Spinal cord (tissue), 10 donors: ENCODE measurements around the gene DIRAS3. TPM values are rescaled to one million over a fixed set of nuclear protein-coding genes. Genes with fewer than 3 reads are reported as not detected.
A peak's percentile ranks its signal among the peaks of the same experiment; 100 is the strongest.
"Not testable (repeated sequence)": the region's sequence is repeated elsewhere in the genome, so short reads cannot be mapped to it uniquely, and the experiment has no call there.

Experiments
- DNase-seq, 6 donors: peaks; one replicate each; pipeline versions ENCODE4 v3.0.0 to v3.0.0-alpha.2; 2013 to 2015; ENCODE audit warnings: low spot score in 6 of 6, low read depth in 4 of 6
- H3K27ac ChIP-seq: one replicate; pipeline ENCODE4 v1.5.1; 2013; ENCODE audit warnings: low read depth, low read length, control low read depth
- H3K27me3 ChIP-seq: one replicate; pipeline ENCODE4 v1.6.1; 2013; ENCODE audit warnings: low read length; ENCODE audit not compliant: control insufficient read depth, insufficient read depth
- H3K36me3 ChIP-seq: one replicate; pipeline ENCODE4 v1.6.1; 2013; ENCODE audit warnings: low read length; ENCODE audit not compliant: control insufficient read depth, insufficient read depth
- H3K4me1 ChIP-seq: one replicate; pipeline ENCODE4 v1.6.1; 2013; ENCODE audit warnings: low read length; ENCODE audit not compliant: control insufficient read depth, insufficient read depth
- H3K4me3 ChIP-seq: one replicate; pipeline ENCODE4 v1.5.1; 2013; ENCODE audit warnings: low read depth, low read length, control low read depth
- H3K9me3 ChIP-seq: one replicate; pipeline ENCODE4 v1.6.1; 2013; ENCODE audit warnings: low read length; ENCODE audit not compliant: control insufficient read depth, insufficient read depth
- WGBS: methylation state at CpG from one replicate; pipeline ENCODE4 v1.1.5; 2013; ENCODE audit warnings: missing lambda C conversion rate; ENCODE audit not compliant: insufficient coverage; 5-methylcytosine and 5-hydroxymethylcytosine counted together
- polyA plus RNA-seq, 2 donors: library from polyadenylated mRNA; unstranded; fragments of 120-200 nt; gene quantifications; one replicate each; pipeline ENCODE4 v1.2.1, GENCODE V29; 2013; ENCODE audit not compliant: insufficient read length in 2 of 2
- total RNA-seq, 2 donors: library from RNA; depleted of rRNA in 1 of 2; stranded (reverse); fragments of 120-200 nt in 1 of 2; fragments of >200 nt in 1 of 2; gene quantifications; one replicate each; pipeline versions ENCODE4 v1.2.3 to v1.2.4, GENCODE V29; 2013 to 2014
- donor health status: healthy.

Gene DIRAS3
- total and polyA plus RNA-seq, 4 donors, result 3.6 to 17.2 (median 10.4) TPM

- H3K36me3 ChIP-seq, H3K27ac ChIP-seq, DNase-seq, H3K4me3 ChIP-seq, H3K4me1 ChIP-seq, H3K27me3 ChIP-seq, H3K9me3 ChIP-seq: not testable (repeated sequence)
- no CpG with 5 or more reads among the region's 6 CpGs for WGBS
These were observed 7.6 kb upstream of the DIRAS3 start for GRCh38 chr1:68058053-68058452.

DNA sequence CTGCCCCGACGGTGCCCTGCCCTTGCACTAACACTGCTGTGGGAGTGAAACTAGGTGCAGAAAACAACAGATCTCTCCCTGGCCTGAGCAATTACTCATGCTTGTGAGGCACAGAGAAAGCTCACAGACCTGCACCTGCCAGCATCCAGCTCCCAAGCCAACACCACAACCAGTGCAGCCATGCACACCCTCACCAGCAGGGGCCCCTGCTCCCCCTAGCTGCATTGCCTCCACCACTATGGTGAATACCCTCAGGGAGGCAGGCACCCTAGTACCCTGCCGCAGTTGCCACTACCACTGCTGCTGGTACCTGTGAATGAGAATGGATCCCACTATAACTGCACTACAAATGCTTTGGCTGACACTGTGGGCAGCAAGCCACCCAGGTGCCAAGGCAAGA, 7.1 kb upstream of the DIRAS3 start:
- 89% methylated on average over 2 of the region's 3 CpGs for WGBS
- no peaks in the 10 kb centered on the region for H3K36me3 ChIP-seq
- H3K9me3 ChIP-seq, result peaks cover 1% of the 10 kb centered on the region

DNA sequence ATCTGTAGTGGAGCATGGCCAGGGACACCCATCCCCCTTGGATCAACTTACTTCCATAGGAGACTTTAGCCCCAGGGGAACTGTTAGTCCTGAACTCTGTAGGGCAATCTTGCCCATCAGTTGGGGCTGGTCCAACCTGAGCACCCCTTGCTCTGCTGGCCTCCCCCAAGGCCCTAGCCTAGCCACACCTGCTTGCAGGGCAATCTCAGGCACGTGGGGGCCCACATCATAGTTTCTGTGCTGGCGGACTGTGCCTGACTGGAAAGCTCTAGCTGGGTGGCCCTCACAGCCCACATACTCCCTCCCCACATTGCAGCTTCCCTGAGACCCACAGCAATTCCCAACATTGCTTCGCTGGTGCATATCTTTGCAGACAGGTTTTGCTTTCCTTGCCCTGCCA, 6.6 kb upstream of the DIRAS3 start:
- no peak for DNase-seq
- peaks cover 1% of the 10 kb centered on the region for H3K9me3 ChIP-seq
- no peaks in the 10 kb centered on the region for H3K36me3 ChIP-seq
- no peak overlapping the region for H3K27ac ChIP-seq
- no peaks in the 10 kb centered on the region for H3K4me1 ChIP-seq
- H3K27me3 ChIP-seq, result no peaks in the 10 kb centered on the region
- H3K4me3 ChIP-seq, result no peak overlapping the region
- 95% methylated on average over 3 of the region's 3 CpGs for WGBS

More for the DNA sequence above, 7.1 kb upstream of the DIRAS3 start:
- no peak overlapping the region for H3K27ac ChIP-seq
- H3K27me3 ChIP-seq, result no peaks in the 10 kb centered on the region
- H3K4me3 ChIP-seq, result no peak overlapping the region
- no peak for DNase-seq
- H3K4me1 ChIP-seq, result no peaks in the 10 kb centered on the region

DNA sequence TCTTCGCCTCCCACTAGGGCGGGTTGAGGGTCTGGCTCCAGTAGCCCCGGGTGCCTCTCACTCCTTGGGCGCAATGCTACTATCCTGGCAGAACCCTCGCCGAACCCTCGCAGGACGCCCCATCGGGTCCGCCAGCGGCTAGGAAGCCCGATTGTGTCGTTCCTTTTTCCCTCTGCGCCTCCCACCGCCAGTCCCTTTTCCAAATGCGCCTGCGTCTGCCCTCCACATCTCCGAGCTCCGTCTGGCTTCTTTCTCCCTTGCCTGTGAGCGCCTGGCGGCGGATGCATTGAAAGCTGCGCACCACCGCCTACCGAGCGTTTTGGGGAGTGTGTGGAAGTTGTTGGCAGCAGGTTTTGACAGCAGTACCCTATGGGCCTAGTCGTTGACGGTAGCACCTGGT, 1.0 kb upstream of the DIRAS3 start:
- 43% methylated on average over 21 of the region's 28 CpGs for WGBS
- Histone ChIP-seq H3K27me3 (peaks cover 6% of the 10 kb centered on the region), H3K36me3 (peaks cover 5% of the 10 kb centered on the region), H3K9me3 (no peaks in the 10 kb centered on the region), H3K4me3 (peak overlapping the region; percentile 42), H3K4me1 (peaks cover 3% of the 10 kb centered on the region), H3K27ac (no peak overlapping the region)
- DNase-seq, result peak in 5 of 6 donors; percentile 24 to 90 (median 42)

- WGBS, result 92% methylated on average over 2 of the region's 3 CpGs
- no peak for DNase-seq
- no peak overlapping the region for H3K27ac ChIP-seq
These were observed 2.8 kb downstream of the DIRAS3 start for GRCh38 chr1:68047659-68048026.

GRCh38 chr1:68046885-68047658, 3.4 kb downstream of the DIRAS3 start:
- peaks cover 6% of the 10 kb centered on the region for H3K27me3 ChIP-seq
- H3K4me3 ChIP-seq, result no peak overlapping the region
- H3K27ac ChIP-seq, result no peak overlapping the region
- 64% methylated on average over 33 of the region's 34 CpGs for WGBS
- DNase-seq, result peak in 1 of 6 donors; percentile 28
- peaks cover 5% of the 10 kb centered on the region for H3K36me3 ChIP-seq
- H3K9me3 ChIP-seq, result no peaks in the 10 kb centered on the region
- H3K4me1 ChIP-seq, result peaks cover 3% of the 10 kb centered on the region

More at GRCh38 chr1:68047659-68048026, 2.8 kb downstream of the DIRAS3 start:
- H3K36me3 ChIP-seq, result peaks cover 5% of the 10 kb centered on the region
- peaks cover 3% of the 10 kb centered on the region for H3K4me1 ChIP-seq
- no peaks in the 10 kb centered on the region for H3K9me3 ChIP-seq
- peaks cover 6% of the 10 kb centered on the region for H3K27me3 ChIP-seq
- no peak overlapping the region for H3K4me3 ChIP-seq

DNA sequence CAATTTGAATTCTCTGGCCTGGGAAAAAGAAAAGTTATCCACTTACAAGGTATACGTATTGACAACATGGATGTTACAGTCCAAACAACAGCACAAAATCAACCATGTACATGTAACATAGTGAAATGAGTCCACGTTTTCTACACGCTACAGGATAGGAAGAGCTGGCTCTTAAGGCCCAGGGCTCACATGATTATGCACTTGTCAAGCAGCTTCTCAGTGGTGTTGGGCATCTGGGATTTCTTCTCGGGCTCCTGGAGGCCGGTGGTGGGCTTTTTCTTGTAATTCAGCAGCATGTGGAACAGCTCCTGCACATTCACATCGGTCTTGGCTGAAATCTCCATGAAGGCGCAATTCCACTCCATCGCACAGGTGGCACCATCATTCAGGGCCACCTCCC, 4.0 kb downstream of the DIRAS3 start:
- Histone ChIP-seq H3K27ac (no peak overlapping the region), H3K27me3 (peaks cover 6% of the 10 kb centered on the region), H3K9me3 (no peaks in the 10 kb centered on the region), H3K4me3 (no peak overlapping the region), H3K36me3 (peaks cover 5% of the 10 kb centered on the region), H3K4me1 (peaks cover 3% of the 10 kb centered on the region)
- WGBS, result 83% methylated on average over 7 of the region's 8 CpGs
- no peak for DNase-seq

GRCh38 chr1:68045511-68046180, 4.8 kb downstream of the DIRAS3 start:
- Histone ChIP-seq H3K4me1 (peaks cover 3% of the 10 kb centered on the region), H3K27ac (no peak overlapping the region), H3K36me3 (peaks cover 5% of the 10 kb centered on the region), H3K9me3 (no peaks in the 10 kb centered on the region), H3K27me3 (peaks cover 5% of the 10 kb centered on the region), H3K4me3 (no peak overlapping the region)
- WGBS, result 100% methylated on average over 1 of the region's 4 CpGs
- DNase-seq, result no peak

GRCh38 chr1:68043443-68044090, 6.9 kb downstream of the DIRAS3 start:
- H3K9me3 ChIP-seq, result peaks cover 1% of the 10 kb centered on the region
- peaks cover 3% of the 10 kb centered on the region for H3K36me3 ChIP-seq
- DNase-seq, result no peak
- no peaks in the 10 kb centered on the region for H3K27me3 ChIP-seq
- no peaks in the 10 kb centered on the region for H3K4me1 ChIP-seq
- H3K4me3 ChIP-seq, result no peak overlapping the region
- 96% methylated on average over 20 of the region's 22 CpGs for WGBS
- H3K27ac ChIP-seq, result no peak overlapping the region
